SU-DHL-6 (cell line): ENCODE results near the gene SH2D1A.

Experiments
- H2AFZ ChIP-seq: fragments of 200-600 bp; sonication (generic); 2 replicates; pipeline ENCODE4 v1.6.1; 2014; ENCODE audit warnings: low read depth, mild to moderate bottlenecking, moderate library complexity, mixed read lengths, antibody characterized with exemption, low read length; ENCODE audit not compliant: severe bottlenecking
- H3F3A ChIP-seq: fragments of 200-600 bp; shearing (Covaris generic); 2 replicates; pipeline ENCODE4 v1.6.0; 2016; ENCODE audit warnings: antibody characterized with exemption, mild to moderate bottlenecking; ENCODE audit not compliant: insufficient read depth
- H3K27ac ChIP-seq: fragments of 200-600 bp; sonication (generic); 2 replicates; pipeline ENCODE4 v1.5.1; 2016; ENCODE audit warnings: low read depth, mild to moderate bottlenecking, low read length, moderate library complexity, mixed read lengths
- H3K27me3 ChIP-seq: fragments of 200-600 bp; sonication (generic), shearing (Covaris generic); 2 replicates; pipeline ENCODE4 v1.6.0; 2014; ENCODE audit warnings: mild to moderate bottlenecking, low read length
- H3K36me3 ChIP-seq: fragments of 200-600 bp; sonication (generic); 2 replicates; pipeline ENCODE4 v1.6.1; 2014; ENCODE audit warnings: mild to moderate bottlenecking, low read length, mixed read lengths
- H3K4me2 ChIP-seq: fragments of 300-600, 200-600 bp; shearing (Covaris generic), sonication (generic); 2 replicates; pipeline ENCODE4 v1.6.0; 2014; ENCODE audit warnings: low read length, low read depth, mild to moderate bottlenecking; ENCODE audit not compliant: poor library complexity, severe bottlenecking
- H3K4me3 ChIP-seq: fragments of 200-600 bp; sonication (generic); 2 replicates; pipeline ENCODE4 v1.5.1; 2014; ENCODE audit warnings: antibody characterized with exemption, low read length, mild to moderate bottlenecking, mixed read lengths; ENCODE audit not compliant: insufficient read depth, poor library complexity, severe bottlenecking
- H3K79me2 ChIP-seq: fragments of 200-600 bp; sonication (generic); 2 replicates; pipeline ENCODE4 v1.6.1; 2014; ENCODE audit warnings: mild to moderate bottlenecking, low read length, moderate library complexity; ENCODE audit not compliant: insufficient read depth
- H3K9ac ChIP-seq: fragments of 200-600 bp; sonication (generic); 2 replicates; pipeline ENCODE4 v1.7.0; 2014; ENCODE audit warnings: mild to moderate bottlenecking, low read length
- H3K9me2 ChIP-seq: fragments of 200-600 bp; sonication (generic); replicated peaks from 2 replicates; pipeline ENCODE4 v1.6.1; 2014; ENCODE audit warnings: low read length; ENCODE audit not compliant: insufficient read depth
- H3K9me3 ChIP-seq: fragments of 200-600 bp; sonication (generic); 2 replicates; pipeline ENCODE4 v1.6.1; 2014; ENCODE audit warnings: low read length, mixed read lengths; ENCODE audit not compliant: insufficient read depth
- H4K20me1 ChIP-seq: fragments of 200-600 bp; sonication (generic); 2 replicates; pipeline ENCODE4 v1.6.1; 2014; ENCODE audit warnings: low read depth, mild to moderate bottlenecking, antibody characterized with exemption, low read length, moderate library complexity, mixed read lengths
- EZH2phosphoT487 ChIP-seq: fragments of 200-600 bp; sonication (generic), shearing (Covaris generic); conservative IDR thresholded peaks from 2 replicates; pipeline ENCODE4 v1.6.1; 2018; ENCODE audit warnings: mild to moderate bottlenecking, antibody characterized with exemption, low read length, moderate library complexity, mixed read lengths
- TF ChIP-seq, protein P1 (sequence below): fragments of 200-600 bp; sonication (generic); IDR thresholded peaks from one replicate; pipeline ENCODE4 v1.5.1; 2017; ENCODE audit warnings: antibody characterized with exemption, mild to moderate bottlenecking, low read length, moderate library complexity; ENCODE audit not compliant: insufficient read depth, poor library complexity, severe bottlenecking

SH2D1A gene

DNA sequence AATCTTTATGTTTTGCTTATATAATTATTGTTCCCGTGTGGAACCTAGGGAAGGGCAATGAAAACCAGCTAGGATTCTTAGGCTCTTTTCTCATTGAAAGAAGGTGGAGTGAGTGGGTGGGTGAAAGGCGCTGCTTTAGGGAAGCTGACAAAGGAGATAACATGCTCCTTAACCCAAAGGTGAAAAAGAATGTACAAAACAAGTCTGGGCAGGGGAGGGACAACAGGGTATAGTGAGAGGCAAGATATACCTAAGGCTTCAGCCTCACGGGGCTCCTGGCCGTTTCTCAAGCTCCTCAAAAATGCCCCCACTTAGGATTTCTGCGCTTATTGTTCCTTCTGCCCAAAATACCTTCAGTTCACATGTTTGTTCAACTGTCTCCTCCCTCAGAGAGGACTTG lies 1.8 kb downstream of the SH2D1A start:
- no peaks in the 10 kb centered on the region for H3K36me3 ChIP-seq
- H3K9me2 ChIP-seq = no peaks in the 10 kb centered on the region
- no peak overlapping the region for H3K27ac ChIP-seq
- no peaks in the 10 kb centered on the region for H3K79me2 ChIP-seq
- H3F3A ChIP-seq = no peaks in the 10 kb centered on the region
- no peak overlapping the region for H2AFZ ChIP-seq
- no peaks in the 10 kb centered on the region for H3K27me3 ChIP-seq
- no peak for TF ChIP-seq EZH2phosphoT487
- TF ChIP-seq, protein P1, sequence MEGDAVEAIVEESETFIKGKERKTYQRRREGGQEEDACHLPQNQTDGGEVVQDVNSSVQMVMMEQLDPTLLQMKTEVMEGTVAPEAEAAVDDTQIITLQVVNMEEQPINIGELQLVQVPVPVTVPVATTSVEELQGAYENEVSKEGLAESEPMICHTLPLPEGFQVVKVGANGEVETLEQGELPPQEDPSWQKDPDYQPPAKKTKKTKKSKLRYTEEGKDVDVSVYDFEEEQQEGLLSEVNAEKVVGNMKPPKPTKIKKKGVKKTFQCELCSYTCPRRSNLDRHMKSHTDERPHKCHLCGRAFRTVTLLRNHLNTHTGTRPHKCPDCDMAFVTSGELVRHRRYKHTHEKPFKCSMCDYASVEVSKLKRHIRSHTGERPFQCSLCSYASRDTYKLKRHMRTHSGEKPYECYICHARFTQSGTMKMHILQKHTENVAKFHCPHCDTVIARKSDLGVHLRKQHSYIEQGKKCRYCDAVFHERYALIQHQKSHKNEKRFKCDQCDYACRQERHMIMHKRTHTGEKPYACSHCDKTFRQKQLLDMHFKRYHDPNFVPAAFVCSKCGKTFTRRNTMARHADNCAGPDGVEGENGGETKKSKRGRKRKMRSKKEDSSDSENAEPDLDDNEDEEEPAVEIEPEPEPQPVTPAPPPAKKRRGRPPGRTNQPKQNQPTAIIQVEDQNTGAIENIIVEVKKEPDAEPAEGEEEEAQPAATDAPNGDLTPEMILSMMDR = no peak
- no peak overlapping the region for H3K4me2 ChIP-seq
- no peak overlapping the region for H3K4me3 ChIP-seq
- H3K9ac ChIP-seq = no peak overlapping the region
- no peaks in the 10 kb centered on the region for H4K20me1 ChIP-seq
- H3K9me3 ChIP-seq = no peaks in the 10 kb centered on the region

DNA sequence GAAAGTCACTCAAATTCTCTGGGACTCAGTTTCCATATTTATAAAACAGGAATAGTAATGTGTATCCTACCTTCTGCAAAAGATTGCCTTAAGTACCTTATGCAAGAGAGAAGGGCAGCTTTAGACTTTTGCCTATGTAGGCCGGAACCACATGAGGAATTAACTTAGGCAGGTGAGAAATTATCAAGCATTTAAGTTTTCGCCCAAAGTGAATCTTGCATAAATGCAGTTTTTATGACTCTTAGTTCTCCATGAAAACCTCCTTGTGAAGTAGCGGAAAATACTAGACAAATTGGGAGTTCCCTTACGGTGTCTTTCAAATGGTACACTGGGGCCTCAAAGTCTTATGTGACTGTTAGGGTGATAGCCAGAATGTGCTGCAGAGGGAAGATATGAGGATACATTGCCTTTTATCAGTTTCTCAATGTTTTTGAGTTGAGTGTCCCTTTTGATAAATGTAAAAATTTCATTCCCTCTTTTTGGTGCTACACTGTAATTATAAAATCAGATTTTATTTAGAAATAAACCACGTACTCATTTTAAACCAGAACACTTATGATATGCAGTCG lies 2.6 kb downstream of the SH2D1A start:
- H3K27me3 ChIP-seq = no peaks in the 10 kb centered on the region
- no peak overlapping the region for H3K4me2 ChIP-seq
- H3K36me3 ChIP-seq = no peaks in the 10 kb centered on the region
- H3K9me2 ChIP-seq = no peaks in the 10 kb centered on the region
- H3K9ac ChIP-seq = no peak overlapping the region
- TF ChIP-seq, protein P1 = no peak
- no peak for TF ChIP-seq EZH2phosphoT487
- no peak overlapping the region for H3K4me3 ChIP-seq
- no peaks in the 10 kb centered on the region for H3F3A ChIP-seq
- H4K20me1 ChIP-seq = no peaks in the 10 kb centered on the region
- no peaks in the 10 kb centered on the region for H3K79me2 ChIP-seq
- H3K27ac ChIP-seq = no peak overlapping the region
- H3K9me3 ChIP-seq = no peaks in the 10 kb centered on the region
- no peak overlapping the region for H2AFZ ChIP-seq

DNA sequence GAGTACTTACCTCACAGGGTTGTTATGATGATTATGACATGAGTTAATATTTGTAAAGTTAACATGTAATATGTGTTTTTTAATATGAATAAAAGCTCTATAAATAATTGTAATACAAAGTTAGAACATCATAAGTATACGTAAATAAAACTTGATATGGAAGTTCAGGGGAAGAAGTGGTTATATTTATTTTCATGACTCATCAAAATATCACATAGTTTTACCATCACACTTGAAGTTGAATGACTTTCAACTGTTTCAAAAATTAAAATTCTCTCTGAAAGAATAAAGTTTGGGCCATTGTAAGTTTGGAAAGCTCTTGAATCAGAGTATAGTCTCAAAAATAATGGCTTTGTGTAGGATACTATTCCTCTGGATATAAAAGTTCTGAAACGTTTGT lies 8.3 kb downstream of the SH2D1A start:
- H3K27me3 ChIP-seq = no peaks in the 10 kb centered on the region
- no peak overlapping the region for H3K9ac ChIP-seq
- no peak overlapping the region for H3K27ac ChIP-seq
- no peak overlapping the region for H2AFZ ChIP-seq
- TF ChIP-seq, protein P1 = no peak
- TF ChIP-seq EZH2phosphoT487 = no peak
- H3K36me3 ChIP-seq = no peaks in the 10 kb centered on the region
- no peaks in the 10 kb centered on the region for H3K79me2 ChIP-seq
- no peaks in the 10 kb centered on the region for H4K20me1 ChIP-seq
- no peak overlapping the region for H3K4me2 ChIP-seq
- H3F3A ChIP-seq = no peaks in the 10 kb centered on the region
- no peak overlapping the region for H3K4me3 ChIP-seq
- no peaks in the 10 kb centered on the region for H3K9me3 ChIP-seq
- no peaks in the 10 kb centered on the region for H3K9me2 ChIP-seq
